K562 (cell line): ENCODE data around the gene GNAI2. TPM values are rescaled to one million over a fixed set of nuclear protein-coding genes. Genes with fewer than 3 reads are reported as not detected.
A peak's percentile ranks its signal among the peaks of the same experiment; 100 is the strongest.

Experiments used
- ARHGAP35 ChIP-seq: fragments of 450-650 bp; IDR thresholded peaks from 2 replicates; pipeline ENCODE4 v1.6.1; 2018; ENCODE audit not compliant: partially characterized antibody
- FOXK1 ChIP-seq: sonication (generic); formaldehyde crosslinking; IDR thresholded peaks from 2 replicates; pipeline ENCODE4 v1.8.0; 2022; ENCODE audit warnings: missing genetic modification reagents, mild to moderate bottlenecking, borderline replicate concordance
- FUS ChIP-seq: fragments of 200-400 bp; formaldehyde crosslinking; optimal IDR thresholded peaks from 2 replicates; pipeline ENCODE3; 2017; ENCODE audit warnings: low read depth, low read length
- HDAC3 ChIP-seq: fragments of 450-650 bp; IDR thresholded peaks from 2 replicates; pipeline ENCODE4 v1.6.1; 2018; ENCODE audit warnings: borderline replicate concordance, mild to moderate bottlenecking, moderate library complexity; ENCODE audit not compliant: partially characterized antibody
- NFXL1 ChIP-seq: fragments of 450-650 bp; formaldehyde crosslinking; IDR thresholded peaks from 2 replicates; pipeline ENCODE4 v1.4.0; 2021; ENCODE audit warnings: mild to moderate bottlenecking
- SP2 ChIP-seq: IDR thresholded peaks from 2 replicates; pipeline ENCODE4 v1.6.1; 2011; ENCODE audit warnings: mild to moderate bottlenecking, low read depth, low read length, moderate library complexity; ENCODE audit not compliant: poor library complexity, severe bottlenecking; ENCODE audit errors: extremely low read depth
- SRF ChIP-seq, 2 experiments: fragments of 250-450, 450-650 bp in 1 of 2; sonication (Bioruptor Pico) in 1 of 2; sonication (generic) in 1 of 2; formaldehyde crosslinking; IDR thresholded peaks; 2 replicates each; pipeline versions ENCODE4 v1.5.0 to v1.5.1; 2020 to 2022; ENCODE audit warnings: mild to moderate bottlenecking in 1 of 2, missing genetic modification reagents in 1 of 2
- ZBTB11 ChIP-seq, 3 experiments: fragments of 200-800 bp in 1 of 3; fragments of 250-450 bp in 1 of 3; fragments of 450-650 bp in 1 of 3; sonication (Bioruptor Pico) in 1 of 3; sonication (Bioruptor generic) in 1 of 3; formaldehyde crosslinking in 1 of 3; IDR thresholded peaks; 2 replicates each; pipeline versions ENCODE4 v1.6.1 to v1.8.0; 2016 to 2022; ENCODE audit warnings: mild to moderate bottlenecking in 2 of 3, missing genetic modification characterization in 2 of 3, missing compliant biosample characterization in 1 of 3, moderate library complexity in 1 of 3
- ZBTB2 ChIP-seq: fragments of 450-650 bp; IDR thresholded peaks from 2 replicates; pipeline ENCODE4 v1.6.1; 2016; ENCODE audit warnings: antibody characterized with exemption
- ZNF23 ChIP-seq: fragments of 250-450 bp; sonication (Bioruptor Pico); IDR thresholded peaks from 2 replicates; pipeline ENCODE4 v1.4.0; 2020; ENCODE audit warnings: mild to moderate bottlenecking
- polyA plus RNA-seq, 8 experiments: library from polyadenylated mRNA; depleted of rRNA in 4 of 8; stranded (reverse) in 5 of 8; unstranded in 3 of 8; fragments of >200 nt; fragmentation: Nextera tagmentation in 2 of 8; fragmentation: Illumina TruSeq in 1 of 8; extraction: Ambion mirVana in 2 of 8; extraction: Trizol in 1 of 8; gene quantifications; 2 replicates each; pipeline versions ENCODE4 v1.2.1 to v1.2.3, GENCODE V29; 2011 to 2014; ENCODE audit warnings: inconsistent platforms in 1 of 8, missing spikeins in 1 of 8
- total RNA-seq, 7 experiments: library from RNA; depleted of rRNA in 6 of 7; stranded (reverse); fragments of >200 nt in 6 of 7; fragmentation: Illumina TruSeq in 2 of 7; extraction: Trizol in 2 of 7; gene quantifications; 2 replicates each; pipeline versions ENCODE4 v1.2.1 to v1.2.3, GENCODE V29; 2011 to 2021; ENCODE audit warnings: low replicate concordance in 1 of 7
- TF ChIP-seq, protein P1 (sequence below): sonication (generic); formaldehyde crosslinking; IDR thresholded peaks from 2 replicates; pipeline ENCODE4 v1.8.1; 2023; ENCODE audit warnings: mild to moderate bottlenecking, missing genetic modification reagents

Gene GNAI2
- total and polyA plus RNA-seq, 9 of the 15 experiments (the other 6 are each of a cell fraction or from before 2014, with no cell fraction given) = 1.1 to 72.2 (median 42.7) TPM

DNA sequence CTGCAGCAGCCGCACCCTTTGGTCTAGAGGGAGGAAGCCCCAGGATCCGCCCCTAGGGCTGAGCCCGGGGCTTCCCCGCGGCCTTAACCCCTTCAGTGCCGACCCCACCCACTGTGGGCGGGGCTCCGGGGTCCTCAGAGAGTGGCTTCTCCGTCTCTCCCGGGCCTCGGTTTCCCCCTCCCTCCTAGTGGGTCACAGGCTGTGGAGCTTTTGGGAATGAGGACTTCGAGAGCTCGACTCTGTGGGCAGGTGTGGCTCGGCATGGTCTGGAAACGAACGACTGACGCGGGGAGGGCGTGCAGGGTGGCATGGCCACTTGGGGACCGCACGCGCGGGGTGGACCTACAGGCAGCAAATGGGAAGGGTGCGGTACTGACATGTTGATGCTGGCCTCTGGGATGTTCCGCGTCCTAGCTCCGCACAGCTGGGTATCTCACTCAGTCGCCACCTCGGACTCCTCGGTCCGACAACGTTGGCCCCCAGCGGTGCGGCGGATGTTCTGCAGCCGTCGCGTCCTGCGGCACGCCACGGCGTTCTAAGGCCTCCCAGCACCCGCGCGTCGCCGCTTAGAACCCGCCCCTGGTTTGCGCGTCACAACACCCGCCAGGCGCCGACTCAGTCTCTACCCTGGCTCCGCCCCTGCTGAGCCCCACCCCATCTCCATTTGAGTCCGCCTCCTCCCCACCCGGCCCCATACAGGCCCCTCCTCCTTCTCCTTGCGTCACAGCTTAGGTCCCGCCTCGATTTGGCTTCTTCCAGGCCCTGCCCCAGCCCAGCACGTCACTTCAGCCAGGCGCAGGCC, 63.0 kb downstream of the GNAI2 start, which contains the start of the genes HYAL3 and NAA80 (continued):
- no peak; a peak in 1 of 6 replicates for TF ChIP-seq ZBTB11 (CRISPR knock-in tag; IDR thresholded peaks at IDR 0.05)
- TF ChIP-seq SP2 = peak; percentile 19
- 0 out of 2 replicates have a peak, but pooled peaks have one; percentile 17 for TF ChIP-seq FOXK1 (CRISPR knock-in tag)
- TF ChIP-seq ZBTB2 = peak; percentile 59; the same call in 1 of the 2 replicates
- TF ChIP-seq ARHGAP35 = no peak
- TF ChIP-seq NFXL1 (CRISPR knock-in tag) = no peak
- no peak for TF ChIP-seq FUS
- TF ChIP-seq HDAC3 = no peak
- no peak; a peak in 1 of 4 replicates for TF ChIP-seq SRF (CRISPR knock-in tag; IDR thresholded peaks at IDR 0.05)
- TF ChIP-seq ZNF23 = no peak
- TF ChIP-seq, protein P1, sequence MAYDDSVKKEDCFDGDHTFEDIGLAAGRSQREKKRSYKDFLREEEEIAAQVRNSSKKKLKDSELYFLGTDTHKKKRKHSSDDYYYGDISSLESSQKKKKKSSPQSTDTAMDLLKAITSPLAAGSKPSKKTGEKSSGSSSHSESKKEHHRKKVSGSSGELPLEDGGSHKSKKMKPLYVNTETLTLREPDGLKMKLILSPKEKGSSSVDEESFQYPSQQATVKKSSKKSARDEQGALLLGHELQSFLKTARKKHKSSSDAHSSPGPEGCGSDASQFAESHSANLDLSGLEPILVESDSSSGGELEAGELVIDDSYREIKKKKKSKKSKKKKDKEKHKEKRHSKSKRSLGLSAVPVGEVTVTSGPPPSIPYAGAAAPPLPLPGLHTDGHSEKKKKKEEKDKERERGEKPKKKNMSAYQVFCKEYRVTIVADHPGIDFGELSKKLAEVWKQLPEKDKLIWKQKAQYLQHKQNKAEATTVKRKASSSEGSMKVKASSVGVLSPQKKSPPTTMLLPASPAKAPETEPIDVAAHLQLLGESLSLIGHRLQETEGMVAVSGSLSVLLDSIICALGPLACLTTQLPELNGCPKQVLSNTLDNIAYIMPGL (CRISPR knock-in tag) = no peak
